ENCODE results near the gene MANSC4.
A peak's percentile ranks its signal among the peaks of the same experiment; 100 is the strongest.

Gene MANSC4

GRCh38 chr12:27797301-27798025 is 17.4 kb upstream of the MANSC4 start:
- DNase-seq: no peak

GRCh38 chr12:27796128-27796527 is 16.1 kb upstream of the MANSC4 start:
- DNase-seq: no peak

- no peak for DNase-seq
Observed at GRCh38 chr12:27794818-27795584, 15.0 kb upstream of the MANSC4 start.

- no peak for DNase-seq
Observed at GRCh38 chr12:27790179-27790578, 10.1 kb upstream of the MANSC4 start.

GRCh38 chr12:27787559-27787958 is 7.5 kb upstream of the MANSC4 start:
- DNase-seq: no peak

DNA sequence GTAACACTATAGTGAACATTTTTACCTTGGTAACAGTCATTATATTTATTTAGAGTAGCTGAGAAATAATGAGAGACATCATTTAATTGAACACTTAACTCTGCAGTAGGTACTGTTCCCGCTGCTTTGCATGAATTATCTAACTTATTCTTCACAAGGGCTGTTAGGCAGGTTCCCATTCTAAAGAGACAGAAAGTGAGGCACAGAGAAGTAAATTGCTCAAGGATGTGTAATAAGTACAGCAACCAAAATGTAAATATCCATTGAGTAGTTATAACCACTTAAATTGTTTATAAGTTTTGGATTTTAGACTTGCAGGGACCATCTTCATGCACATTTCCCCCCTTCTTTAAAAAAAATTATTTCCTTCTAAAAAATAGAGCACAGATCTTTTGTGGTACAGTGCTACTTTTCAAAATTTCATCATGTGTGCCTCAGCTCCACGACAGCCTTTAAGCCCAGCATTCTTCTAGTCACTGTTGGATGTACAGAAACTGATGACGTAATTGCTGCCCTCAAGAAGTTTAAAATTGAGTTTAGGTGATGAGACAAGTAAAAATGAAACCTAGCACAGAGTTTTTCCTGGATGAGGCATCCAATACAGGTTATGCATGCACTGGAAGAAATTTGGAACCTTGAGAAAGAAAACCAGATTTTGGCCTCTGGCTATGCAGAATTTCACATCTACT is 6.0 kb upstream of the MANSC4 start:
- DNase-seq: no peak

- DNase-seq: no peak
Observed at GRCh38 chr12:27782481-27782880, 2.4 kb upstream of the MANSC4 start.

DNA sequence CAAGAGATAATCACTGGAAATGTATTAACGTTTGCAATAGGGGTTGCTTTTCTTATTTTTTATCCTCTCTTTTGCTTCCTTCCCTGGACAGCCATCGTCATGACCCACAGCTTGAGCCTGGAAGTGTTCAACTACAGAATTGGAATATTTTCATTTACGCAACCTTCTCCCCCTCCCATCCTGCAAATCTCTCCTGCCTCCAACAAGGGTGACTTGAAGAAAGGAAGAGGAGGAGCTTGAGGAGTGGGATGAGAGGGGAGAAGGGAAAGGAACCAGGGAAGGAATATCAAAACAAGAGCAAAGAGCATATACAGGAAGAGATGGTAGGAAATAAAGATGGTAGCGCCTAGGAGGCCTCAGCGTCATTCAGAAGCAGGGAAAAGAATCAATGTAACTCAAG is 1.6 kb upstream of the MANSC4 start:
- no peak for DNase-seq

GRCh38 chr12:27780612-27781408 is 774 bp upstream of the MANSC4 start:
- no peak for DNase-seq

DNA sequence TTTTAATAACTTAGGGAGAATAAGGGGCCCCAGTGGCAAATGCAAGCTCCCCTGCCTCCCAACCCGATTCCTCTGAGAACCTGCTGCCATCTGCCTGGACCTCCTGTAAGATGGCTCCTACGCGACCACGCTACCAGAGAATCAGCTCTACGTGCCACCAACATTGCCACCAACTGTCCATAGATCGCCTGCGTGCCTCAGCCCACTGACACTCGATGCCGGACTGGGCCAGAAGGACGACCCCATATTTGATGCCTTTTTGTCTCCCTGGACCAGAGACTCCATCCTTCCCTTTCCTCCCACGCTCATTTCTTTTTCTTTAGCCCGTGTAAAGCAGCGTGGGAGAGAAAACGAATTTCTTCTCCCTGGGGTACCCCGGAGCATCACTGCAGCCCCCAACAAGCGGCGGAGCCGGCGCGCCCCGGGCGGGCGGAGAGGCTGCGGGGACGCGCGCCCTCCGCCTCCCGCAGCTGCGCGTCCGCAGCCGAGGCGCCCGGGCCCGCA is 568 bp downstream of the MANSC4 start:
- DNase-seq: peak; percentile 11

- DNase-seq: no peak
Observed at GRCh38 chr12:27778206-27778605, 1.8 kb downstream of the MANSC4 start.

DNA sequence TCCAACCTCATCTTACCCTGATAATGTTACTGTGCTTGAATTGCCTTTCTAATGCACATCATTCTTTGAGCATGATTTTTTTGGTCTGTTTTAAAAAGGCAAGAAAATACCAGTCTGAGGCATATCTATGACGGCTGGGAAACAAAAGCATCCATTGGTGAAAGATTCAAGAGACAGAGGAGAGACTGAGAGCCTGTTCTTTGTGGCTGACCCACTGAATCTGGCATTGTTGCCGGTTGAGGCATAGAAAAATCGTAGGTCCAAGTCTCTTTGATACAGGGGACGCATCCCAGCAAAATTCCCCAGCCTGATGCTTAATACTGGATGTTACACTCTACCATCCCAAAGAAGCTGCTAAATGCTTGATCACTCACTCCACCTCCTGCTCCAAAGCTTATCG is 2.9 kb downstream of the MANSC4 start:
- no peak for DNase-seq

DNA sequence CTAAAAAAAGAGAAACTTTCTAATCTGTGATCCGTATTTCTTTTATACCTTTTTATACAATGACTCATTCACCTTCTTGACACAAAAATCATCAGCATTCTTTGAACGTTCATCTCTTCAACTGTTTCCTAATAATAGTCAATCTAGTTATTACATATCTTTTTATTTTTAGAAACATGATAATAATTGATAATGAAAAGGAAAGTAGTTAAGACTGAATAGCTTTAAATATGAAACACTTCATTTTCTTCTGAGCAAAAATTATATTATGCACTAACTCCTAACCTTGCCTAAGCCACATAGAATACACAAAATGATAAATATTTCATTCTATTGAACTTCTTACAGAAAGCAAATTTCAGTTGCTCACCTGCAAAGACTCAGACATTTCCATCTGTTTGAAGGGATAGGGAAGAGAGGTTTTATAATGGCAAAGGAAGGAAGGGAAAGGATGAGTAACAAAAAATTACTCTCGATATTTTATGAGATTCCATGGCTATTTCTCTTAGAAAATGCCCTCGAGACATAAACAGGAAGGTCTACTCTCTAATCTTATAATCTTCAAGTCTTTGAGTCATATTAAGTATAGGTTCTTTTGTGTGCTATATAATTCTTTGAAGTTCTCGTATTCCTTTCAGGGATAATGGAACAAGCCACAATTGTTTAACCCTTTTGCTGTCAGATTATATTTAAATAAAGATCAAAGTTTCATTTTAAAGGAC is 7.5 kb downstream of the MANSC4 start:
- DNase-seq: no peak

DNA sequence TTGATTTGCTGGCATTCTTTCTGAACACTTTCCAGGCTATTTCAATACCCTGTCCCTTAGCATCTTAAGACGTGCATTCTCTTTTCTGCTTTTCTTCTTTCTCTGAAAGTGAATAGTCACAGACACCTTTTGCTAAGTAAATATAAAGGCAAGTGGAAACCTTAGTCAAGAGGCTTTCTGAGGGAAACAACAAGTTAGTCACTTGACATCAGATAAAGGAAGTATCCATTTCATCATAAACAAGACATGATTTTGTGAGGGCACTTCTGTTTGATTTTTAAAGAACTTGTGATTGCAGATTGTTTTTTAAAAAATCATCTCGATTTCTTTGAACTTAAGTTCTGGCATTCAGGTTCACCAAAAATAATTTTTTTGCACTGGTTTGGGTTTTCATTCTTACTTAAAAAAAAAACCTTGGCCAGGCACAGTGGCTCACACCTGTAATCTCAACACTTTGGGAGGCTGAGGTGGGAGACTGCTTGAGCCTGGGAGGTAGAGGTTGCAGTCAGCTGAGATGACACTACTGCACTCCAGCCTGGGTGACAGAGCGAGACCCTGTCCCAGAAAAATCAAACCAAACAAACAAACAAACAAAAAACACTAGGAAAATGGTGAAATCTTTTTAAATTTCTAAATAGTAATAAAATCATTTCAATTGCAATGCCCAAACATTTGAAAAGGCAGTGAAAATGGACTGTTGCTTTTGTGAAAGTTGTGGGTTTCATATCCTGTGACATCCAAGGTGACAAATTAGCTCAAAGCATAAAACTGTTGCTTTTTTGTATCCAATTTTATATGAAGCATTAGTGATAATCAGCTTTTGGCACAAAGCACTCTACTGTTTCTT is 8.3 kb downstream of the MANSC4 start:
- DNase-seq: no peak

GRCh38 chr12:27769142-27769673 is 10.8 kb downstream of the MANSC4 start:
- DNase-seq: no peak

- DNase-seq: no peak
Observed at GRCh38 chr12:27766587-27766986, 13.4 kb downstream of the MANSC4 start.

DNA sequence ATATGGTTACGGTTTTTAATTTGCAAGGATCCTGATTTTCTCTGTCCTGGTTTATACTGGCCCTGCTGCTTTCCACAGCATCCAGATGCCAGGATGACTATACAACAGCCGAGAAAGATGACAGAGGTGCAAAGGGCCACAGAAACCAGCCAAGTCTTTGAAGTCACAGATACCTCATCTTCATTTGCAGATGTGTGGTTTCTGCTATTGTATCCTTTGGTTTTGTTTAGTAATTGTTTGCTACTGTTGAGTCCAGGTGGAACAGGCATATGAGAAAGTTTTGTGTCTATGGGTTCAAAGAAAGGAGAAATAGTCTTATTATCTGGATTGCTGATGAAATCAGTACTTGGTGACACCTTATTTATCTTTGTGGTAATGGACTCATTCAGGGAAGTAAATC is 17.3 kb downstream of the MANSC4 start:
- DNase-seq: no peak

- DNase-seq: no peak
Observed at GRCh38 chr12:27756670-27757195, 23.3 kb downstream of the MANSC4 start.

DNA sequence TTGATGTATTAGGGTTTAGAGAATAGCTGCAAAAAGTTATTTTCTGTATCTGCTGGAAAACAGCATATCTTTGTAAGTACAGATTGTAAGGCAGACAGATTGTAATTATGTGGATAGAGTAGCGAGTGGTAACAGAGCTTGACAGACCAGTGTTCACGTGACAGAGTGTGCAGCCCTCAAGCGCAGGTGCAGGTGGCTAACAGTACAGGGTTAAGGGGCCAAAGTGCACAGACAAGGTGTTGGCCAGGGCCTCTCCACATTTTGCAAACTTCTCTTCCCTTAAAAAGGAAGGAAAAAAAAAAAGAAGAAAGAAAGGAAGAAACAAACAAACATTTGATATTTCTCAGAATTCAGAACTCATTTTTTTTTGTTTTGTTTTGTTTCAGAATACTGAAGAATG is 25.2 kb downstream of the MANSC4 start:
- DNase-seq: no peak

DNA sequence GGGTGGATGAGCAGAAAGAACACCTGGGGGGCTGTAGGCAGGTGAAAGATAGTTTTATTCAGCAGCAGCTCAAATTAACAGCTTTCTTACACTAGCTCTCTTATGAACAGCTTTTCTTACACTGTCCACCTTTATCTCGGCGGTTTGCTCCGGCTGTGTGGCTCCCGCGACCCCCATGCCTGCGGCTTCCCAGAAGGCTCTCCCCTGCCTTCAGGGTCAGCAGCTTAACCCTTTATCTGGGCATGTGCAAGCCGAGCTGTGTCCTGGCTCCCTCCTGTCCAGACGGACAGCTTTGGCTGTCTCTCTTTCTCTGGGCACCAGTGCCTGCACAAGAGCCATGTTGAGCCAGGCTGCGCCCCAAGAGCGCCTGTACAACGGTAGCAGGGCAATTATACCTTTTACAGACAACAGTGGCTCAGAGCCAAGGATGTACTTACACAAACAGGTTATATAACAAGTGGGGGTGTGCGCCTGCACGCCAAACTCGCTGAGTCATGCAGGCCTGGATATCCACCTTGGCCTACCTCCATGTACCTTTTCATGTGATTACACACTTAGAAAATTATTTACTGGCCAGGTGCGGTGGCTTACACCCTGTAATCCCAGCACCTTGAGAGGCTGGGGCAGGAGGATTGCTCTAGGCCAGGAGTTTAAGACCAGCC is 28.5 kb downstream of the MANSC4 start:
- peak; percentile 15 for DNase-seq

Data from RPMI8226 (cell line).